K562 (cell line): ENCODE measurements around the gene DHX40. TPM values are rescaled to one million over a fixed set of nuclear protein-coding genes. Genes with fewer than 3 reads are reported as not detected.

Source experiments
- DACH1 ChIP-seq: fragments of 450-650 bp; IDR thresholded peaks from 2 replicates; pipeline ENCODE4 v1.6.1; 2018; ENCODE audit not compliant: partially characterized antibody
- SRSF1 ChIP-seq: fragments of 200-400 bp; formaldehyde crosslinking; IDR thresholded peaks from 2 replicates; pipeline ENCODE4 v1.6.1; 2017; ENCODE audit warnings: mild to moderate bottlenecking, low read depth, low read length, moderate library complexity
- TEAD1 ChIP-seq, 2 experiments: fragments of 450-650 bp in 1 of 2; sonication (generic) in 1 of 2; formaldehyde crosslinking; IDR thresholded peaks; 2 replicates each; pipeline versions ENCODE4 v1.4.0 to v1.8.0; 2020 to 2022; ENCODE audit warnings: mild to moderate bottlenecking in 2 of 2, missing genetic modification reagents in 1 of 2
- polyA plus RNA-seq, 8 experiments: library from polyadenylated mRNA; depleted of rRNA in 4 of 8; stranded (reverse) in 5 of 8; unstranded in 3 of 8; fragments of >200 nt; fragmentation: Nextera tagmentation in 2 of 8; fragmentation: Illumina TruSeq in 1 of 8; extraction: Ambion mirVana in 2 of 8; extraction: Trizol in 1 of 8; gene quantifications; 2 replicates each; pipeline versions ENCODE4 v1.2.1 to v1.2.3, GENCODE V29; 2011 to 2014; ENCODE audit warnings: inconsistent platforms in 1 of 8, missing spikeins in 1 of 8
- total RNA-seq, 7 experiments: library from RNA; depleted of rRNA in 6 of 7; stranded (reverse); fragments of >200 nt in 6 of 7; fragmentation: Illumina TruSeq in 2 of 7; extraction: Trizol in 2 of 7; gene quantifications; 2 replicates each; pipeline versions ENCODE4 v1.2.1 to v1.2.3, GENCODE V29; 2011 to 2021; ENCODE audit warnings: low replicate concordance in 1 of 7
- TF ChIP-seq, protein P1 (sequence below): fragments of 250-450 bp; sonication (Bioruptor Pico); IDR thresholded peaks from 2 replicates; pipeline ENCODE4 v1.8.0; 2021; ENCODE audit warnings: moderate library complexity, mild to moderate bottlenecking, inconsistent platforms
- TF ChIP-seq, protein P2 (sequence below): fragments of 250-450 bp; sonication (Bioruptor Pico); IDR thresholded peaks from 2 replicates; pipeline ENCODE4 v1.9.0; 2021; ENCODE audit warnings: mild to moderate bottlenecking, inconsistent platforms
- TF ChIP-seq, protein P3 (sequence below): fragments of 250-450 bp; sonication (Bioruptor Pico); IDR thresholded peaks from 2 replicates; pipeline ENCODE4 v1.5.0; 2021; ENCODE audit warnings: mild to moderate bottlenecking, borderline replicate concordance
- TF ChIP-seq, protein P4 (sequence below): sonication (generic); formaldehyde crosslinking; IDR thresholded peaks from 2 replicates; pipeline ENCODE4 v1.8.1; 2023; ENCODE audit warnings: mild to moderate bottlenecking, missing genetic modification reagents
- TF ChIP-seq, protein P5 (sequence below), 2 experiments: fragments of 450-650 bp; IDR thresholded peaks; 2 replicates each; pipeline ENCODE4 v1.6.1; 2016
- TF ChIP-seq, protein P6 (sequence below): IDR thresholded peaks from 3 replicates; pipeline ENCODE4 v1.6.1; 2011; ENCODE audit warnings: borderline replicate concordance, mild to moderate bottlenecking, moderate library complexity; ENCODE audit not compliant: insufficient read length; ENCODE audit errors: extremely low read depth

The DHX40 gene
- total and polyA plus RNA-seq, 9 of the 15 experiments (the other 6 are each of a cell fraction or from before 2014, with no cell fraction given) = 7.2 to 38.6 (median 18.7) TPM

DNA sequence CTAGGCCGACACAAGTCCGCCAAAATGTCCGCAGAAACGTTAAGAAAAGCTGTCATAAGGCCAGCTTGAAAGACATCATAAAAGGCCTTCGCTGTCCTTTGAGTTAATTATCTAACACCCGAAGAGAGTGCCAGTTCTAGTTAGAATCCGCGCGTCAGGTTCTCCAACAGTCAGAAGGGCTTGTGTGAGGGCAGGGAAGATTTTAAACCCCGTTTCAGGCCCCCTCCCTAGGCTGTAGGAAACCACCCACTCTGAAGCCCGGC is 53.6 kb downstream of the DHX40 start (continued):
- TF ChIP-seq, protein P1, sequence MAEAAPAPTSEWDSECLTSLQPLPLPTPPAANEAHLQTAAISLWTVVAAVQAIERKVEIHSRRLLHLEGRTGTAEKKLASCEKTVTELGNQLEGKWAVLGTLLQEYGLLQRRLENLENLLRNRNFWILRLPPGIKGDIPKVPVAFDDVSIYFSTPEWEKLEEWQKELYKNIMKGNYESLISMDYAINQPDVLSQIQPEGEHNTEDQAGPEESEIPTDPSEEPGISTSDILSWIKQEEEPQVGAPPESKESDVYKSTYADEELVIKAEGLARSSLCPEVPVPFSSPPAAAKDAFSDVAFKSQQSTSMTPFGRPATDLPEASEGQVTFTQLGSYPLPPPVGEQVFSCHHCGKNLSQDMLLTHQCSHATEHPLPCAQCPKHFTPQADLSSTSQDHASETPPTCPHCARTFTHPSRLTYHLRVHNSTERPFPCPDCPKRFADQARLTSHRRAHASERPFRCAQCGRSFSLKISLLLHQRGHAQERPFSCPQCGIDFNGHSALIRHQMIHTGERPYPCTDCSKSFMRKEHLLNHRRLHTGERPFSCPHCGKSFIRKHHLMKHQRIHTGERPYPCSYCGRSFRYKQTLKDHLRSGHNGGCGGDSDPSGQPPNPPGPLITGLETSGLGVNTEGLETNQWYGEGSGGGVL (CRISPR knock-in tag) = no peak
- TF ChIP-seq, protein P2, sequence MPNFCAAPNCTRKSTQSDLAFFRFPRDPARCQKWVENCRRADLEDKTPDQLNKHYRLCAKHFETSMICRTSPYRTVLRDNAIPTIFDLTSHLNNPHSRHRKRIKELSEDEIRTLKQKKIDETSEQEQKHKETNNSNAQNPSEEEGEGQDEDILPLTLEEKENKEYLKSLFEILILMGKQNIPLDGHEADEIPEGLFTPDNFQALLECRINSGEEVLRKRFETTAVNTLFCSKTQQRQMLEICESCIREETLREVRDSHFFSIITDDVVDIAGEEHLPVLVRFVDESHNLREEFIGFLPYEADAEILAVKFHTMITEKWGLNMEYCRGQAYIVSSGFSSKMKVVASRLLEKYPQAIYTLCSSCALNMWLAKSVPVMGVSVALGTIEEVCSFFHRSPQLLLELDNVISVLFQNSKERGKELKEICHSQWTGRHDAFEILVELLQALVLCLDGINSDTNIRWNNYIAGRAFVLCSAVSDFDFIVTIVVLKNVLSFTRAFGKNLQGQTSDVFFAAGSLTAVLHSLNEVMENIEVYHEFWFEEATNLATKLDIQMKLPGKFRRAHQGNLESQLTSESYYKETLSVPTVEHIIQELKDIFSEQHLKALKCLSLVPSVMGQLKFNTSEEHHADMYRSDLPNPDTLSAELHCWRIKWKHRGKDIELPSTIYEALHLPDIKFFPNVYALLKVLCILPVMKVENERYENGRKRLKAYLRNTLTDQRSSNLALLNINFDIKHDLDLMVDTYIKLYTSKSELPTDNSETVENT (CRISPR knock-in tag) = no peak
- TF ChIP-seq, protein P3, sequence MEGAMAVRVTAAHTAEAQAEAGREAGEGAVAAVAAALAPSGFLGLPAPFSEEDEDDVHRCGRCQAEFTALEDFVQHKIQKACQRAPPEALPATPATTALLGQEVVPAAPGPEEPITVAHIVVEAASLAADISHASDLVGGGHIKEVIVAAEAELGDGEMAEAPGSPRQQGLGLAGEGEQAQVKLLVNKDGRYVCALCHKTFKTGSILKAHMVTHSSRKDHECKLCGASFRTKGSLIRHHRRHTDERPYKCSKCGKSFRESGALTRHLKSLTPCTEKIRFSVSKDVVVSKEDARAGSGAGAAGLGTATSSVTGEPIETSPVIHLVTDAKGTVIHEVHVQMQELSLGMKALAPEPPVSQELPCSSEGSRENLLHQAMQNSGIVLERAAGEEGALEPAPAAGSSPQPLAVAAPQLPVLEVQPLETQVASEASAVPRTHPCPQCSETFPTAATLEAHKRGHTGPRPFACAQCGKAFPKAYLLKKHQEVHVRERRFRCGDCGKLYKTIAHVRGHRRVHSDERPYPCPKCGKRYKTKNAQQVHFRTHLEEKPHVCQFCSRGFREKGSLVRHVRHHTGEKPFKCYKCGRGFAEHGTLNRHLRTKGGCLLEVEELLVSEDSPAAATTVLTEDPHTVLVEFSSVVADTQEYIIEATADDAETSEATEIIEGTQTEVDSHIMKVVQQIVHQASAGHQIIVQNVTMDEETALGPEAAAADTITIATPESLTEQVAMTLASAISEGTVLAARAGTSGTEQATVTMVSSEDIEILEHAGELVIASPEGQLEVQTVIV (CRISPR knock-in tag) = no peak
- no peak for TF ChIP-seq SRSF1
- TF ChIP-seq, protein P4, sequence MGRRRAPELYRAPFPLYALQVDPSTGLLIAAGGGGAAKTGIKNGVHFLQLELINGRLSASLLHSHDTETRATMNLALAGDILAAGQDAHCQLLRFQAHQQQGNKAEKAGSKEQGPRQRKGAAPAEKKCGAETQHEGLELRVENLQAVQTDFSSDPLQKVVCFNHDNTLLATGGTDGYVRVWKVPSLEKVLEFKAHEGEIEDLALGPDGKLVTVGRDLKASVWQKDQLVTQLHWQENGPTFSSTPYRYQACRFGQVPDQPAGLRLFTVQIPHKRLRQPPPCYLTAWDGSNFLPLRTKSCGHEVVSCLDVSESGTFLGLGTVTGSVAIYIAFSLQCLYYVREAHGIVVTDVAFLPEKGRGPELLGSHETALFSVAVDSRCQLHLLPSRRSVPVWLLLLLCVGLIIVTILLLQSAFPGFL (CRISPR knock-in tag) = 0 out of 2 replicates have a peak, but pooled peaks have one; percentile 75
- TF ChIP-seq TEAD1 (CRISPR knock-in tag; IDR thresholded peaks at IDR 0.05) = 0 out of 4 replicates have a peak, but pooled peaks of 1 of the 2 experiments have one; percentile 10
- TF ChIP-seq, protein P5, sequence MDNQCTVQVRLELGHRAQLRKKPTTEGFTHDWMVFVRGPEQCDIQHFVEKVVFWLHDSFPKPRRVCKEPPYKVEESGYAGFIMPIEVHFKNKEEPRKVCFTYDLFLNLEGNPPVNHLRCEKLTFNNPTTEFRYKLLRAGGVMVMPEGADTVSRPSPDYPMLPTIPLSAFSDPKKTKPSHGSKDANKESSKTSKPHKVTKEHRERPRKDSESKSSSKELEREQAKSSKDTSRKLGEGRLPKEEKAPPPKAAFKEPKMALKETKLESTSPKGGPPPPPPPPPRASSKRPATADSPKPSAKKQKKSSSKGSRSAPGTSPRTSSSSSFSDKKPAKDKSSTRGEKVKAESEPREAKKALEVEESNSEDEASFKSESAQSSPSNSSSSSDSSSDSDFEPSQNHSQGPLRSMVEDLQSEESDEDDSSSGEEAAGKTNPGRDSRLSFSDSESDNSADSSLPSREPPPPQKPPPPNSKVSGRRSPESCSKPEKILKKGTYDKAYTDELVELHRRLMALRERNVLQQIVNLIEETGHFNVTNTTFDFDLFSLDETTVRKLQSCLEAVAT (IDR thresholded peaks at IDR 0.05) = peak in 1 of 2 experiments; percentile 17; a peak in 3 of 4 replicates
- TF ChIP-seq, protein P6, sequence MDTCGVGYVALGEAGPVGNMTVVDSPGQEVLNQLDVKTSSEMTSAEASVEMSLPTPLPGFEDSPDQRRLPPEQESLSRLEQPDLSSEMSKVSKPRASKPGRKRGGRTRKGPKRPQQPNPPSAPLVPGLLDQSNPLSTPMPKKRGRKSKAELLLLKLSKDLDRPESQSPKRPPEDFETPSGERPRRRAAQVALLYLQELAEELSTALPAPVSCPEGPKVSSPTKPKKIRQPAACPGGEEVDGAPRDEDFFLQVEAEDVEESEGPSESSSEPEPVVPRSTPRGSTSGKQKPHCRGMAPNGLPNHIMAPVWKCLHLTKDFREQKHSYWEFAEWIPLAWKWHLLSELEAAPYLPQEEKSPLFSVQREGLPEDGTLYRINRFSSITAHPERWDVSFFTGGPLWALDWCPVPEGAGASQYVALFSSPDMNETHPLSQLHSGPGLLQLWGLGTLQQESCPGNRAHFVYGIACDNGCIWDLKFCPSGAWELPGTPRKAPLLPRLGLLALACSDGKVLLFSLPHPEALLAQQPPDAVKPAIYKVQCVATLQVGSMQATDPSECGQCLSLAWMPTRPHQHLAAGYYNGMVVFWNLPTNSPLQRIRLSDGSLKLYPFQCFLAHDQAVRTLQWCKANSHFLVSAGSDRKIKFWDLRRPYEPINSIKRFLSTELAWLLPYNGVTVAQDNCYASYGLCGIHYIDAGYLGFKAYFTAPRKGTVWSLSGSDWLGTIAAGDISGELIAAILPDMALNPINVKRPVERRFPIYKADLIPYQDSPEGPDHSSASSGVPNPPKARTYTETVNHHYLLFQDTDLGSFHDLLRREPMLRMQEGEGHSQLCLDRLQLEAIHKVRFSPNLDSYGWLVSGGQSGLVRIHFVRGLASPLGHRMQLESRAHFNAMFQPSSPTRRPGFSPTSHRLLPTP = no peak
- no peak for TF ChIP-seq DACH1
